ENCODE measurements around the gene LY6G6D. TPM values are rescaled to one million over a fixed set of nuclear protein-coding genes. Genes with fewer than 3 reads are reported as not detected.

LY6G6D gene
- total RNA-seq, 1 donor from 2014 or later, result not detected

DNA sequence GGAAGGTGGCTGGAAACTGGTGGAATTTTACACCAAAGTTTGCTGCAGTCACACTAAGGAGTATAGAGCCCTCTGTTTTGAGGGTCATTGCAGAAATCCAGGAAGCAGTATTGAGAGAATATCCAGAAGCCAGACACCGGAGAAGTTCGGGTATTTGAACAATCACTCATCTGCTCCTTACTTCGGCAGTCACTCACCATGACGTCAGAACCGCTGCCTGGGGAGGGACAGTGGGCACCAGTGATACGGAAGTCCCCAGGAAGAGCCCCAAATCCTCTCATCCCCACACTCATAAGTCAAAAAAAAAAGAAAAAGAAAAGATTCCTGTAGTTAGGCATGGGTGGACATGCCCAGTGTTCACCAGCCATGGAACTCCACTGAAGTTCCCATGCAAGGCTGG lies 38.2 kb upstream of the LY6G6D start:
- no peak for DNase-seq (ENCODE audit: low read depth)
- TF ChIP-seq, protein P1, sequence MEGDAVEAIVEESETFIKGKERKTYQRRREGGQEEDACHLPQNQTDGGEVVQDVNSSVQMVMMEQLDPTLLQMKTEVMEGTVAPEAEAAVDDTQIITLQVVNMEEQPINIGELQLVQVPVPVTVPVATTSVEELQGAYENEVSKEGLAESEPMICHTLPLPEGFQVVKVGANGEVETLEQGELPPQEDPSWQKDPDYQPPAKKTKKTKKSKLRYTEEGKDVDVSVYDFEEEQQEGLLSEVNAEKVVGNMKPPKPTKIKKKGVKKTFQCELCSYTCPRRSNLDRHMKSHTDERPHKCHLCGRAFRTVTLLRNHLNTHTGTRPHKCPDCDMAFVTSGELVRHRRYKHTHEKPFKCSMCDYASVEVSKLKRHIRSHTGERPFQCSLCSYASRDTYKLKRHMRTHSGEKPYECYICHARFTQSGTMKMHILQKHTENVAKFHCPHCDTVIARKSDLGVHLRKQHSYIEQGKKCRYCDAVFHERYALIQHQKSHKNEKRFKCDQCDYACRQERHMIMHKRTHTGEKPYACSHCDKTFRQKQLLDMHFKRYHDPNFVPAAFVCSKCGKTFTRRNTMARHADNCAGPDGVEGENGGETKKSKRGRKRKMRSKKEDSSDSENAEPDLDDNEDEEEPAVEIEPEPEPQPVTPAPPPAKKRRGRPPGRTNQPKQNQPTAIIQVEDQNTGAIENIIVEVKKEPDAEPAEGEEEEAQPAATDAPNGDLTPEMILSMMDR (IDR thresholded peaks at IDR 0.05; ENCODE audit: insufficient read depth, low read length, poor library complexity, severe bottlenecking), result no peak
- H3K4me3 ChIP-seq (ENCODE audit: low read depth, low read length), result no peak overlapping the region
- H3K36me3 ChIP-seq (ENCODE audit: control insufficient read depth, insufficient read depth, low read length), result peaks cover 1% of the 10 kb centered on the region
- no peaks in the 10 kb centered on the region for H3K27me3 ChIP-seq (ENCODE audit: control insufficient read depth, insufficient read depth, low read length)

DNA sequence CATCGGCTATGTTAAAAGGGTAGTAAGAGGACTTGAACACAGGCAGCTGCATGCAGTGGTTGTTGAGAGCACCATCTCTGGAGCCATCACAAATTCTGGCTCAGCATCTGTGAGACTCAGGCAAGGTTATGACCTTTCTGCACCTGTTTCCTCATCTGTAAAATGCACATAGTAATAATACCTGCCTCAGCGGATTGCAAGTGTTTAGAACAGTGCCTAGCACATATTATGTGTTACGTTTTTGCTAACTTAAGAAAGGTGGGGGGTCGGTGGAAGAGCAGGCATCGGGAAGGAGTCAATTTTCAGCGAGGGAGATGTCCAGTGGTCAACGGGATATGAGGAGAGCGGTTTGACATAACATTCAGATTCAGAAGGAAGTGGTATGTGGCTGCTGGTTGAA lies 37.2 kb upstream of the LY6G6D start:
- TF ChIP-seq, protein P1 (IDR thresholded peaks at IDR 0.05; ENCODE audit: insufficient read depth, low read length, poor library complexity, severe bottlenecking), result no peak
- Histone ChIP-seq H3K4me3 (ENCODE audit: low read depth, low read length) (no peak overlapping the region), H3K27me3 (ENCODE audit: control insufficient read depth, insufficient read depth, low read length) (no peaks in the 10 kb centered on the region), H3K36me3 (ENCODE audit: control insufficient read depth, insufficient read depth, low read length) (peaks cover 1% of the 10 kb centered on the region)
- DNase-seq (ENCODE audit: low read depth), result no peak

DNA sequence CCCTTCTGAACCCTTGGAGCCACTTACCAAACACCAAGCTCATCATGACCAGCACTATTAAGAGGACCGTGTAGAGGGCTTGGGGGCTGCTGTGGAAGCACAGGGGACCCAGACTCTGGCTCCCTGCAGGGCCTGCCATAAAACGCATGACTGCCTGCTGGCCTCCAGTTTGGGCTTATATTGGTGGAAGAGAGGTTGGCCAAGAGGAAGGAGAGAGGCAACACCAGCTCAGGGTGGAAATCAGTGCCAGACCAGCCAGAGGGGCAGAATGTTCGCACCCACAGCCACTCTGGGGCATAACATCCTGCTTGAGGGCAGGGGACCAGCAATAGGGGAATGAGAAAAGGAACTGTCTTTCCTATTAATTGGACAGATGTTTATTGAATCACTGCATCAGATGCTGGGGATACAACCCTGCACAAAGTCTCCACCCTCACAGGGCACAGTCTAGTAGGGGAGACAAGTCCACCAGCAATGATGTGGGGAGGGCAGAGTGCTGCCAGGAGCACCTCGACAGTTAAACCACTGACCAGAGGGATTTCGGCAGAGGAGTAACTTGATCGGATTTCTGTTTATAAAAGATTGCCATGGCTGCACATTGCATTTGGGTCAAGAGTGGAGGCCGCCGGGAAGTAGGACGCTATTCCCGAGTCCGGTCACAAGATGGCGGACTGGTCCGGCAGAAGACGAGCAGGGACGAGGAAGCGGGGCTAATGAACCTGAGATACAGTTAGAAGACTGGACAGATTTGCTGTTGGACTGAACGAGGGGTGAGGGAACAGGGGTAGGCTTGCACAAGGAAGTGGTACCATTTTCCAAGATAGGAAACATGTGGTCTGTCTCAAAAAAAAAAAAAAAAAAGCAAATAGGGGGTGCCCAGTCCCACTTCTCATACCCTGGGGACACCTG lies 34.7 kb upstream of the LY6G6D start, which contains the start of gene LY6G5C:
TSS of gene LY6G5C (minus strand) at position 842 of the 909 bp plus-strand sequence. CDS start at position 148, 694 bp downstream.
- DNase-seq (ENCODE audit: low read depth), result peak; percentile 59
- TF ChIP-seq, protein P1 (IDR thresholded peaks at IDR 0.05; ENCODE audit: insufficient read depth, low read length, poor library complexity, severe bottlenecking), result peak; percentile 88
- no peaks in the 10 kb centered on the region for H3K36me3 ChIP-seq (ENCODE audit: control insufficient read depth, insufficient read depth, low read length)
- H3K27me3 ChIP-seq (ENCODE audit: control insufficient read depth, insufficient read depth, low read length), result no peaks in the 10 kb centered on the region
- peak within 1 kb of the TSS; percentile 14 for H3K4me3 ChIP-seq (ENCODE audit: low read depth, low read length)

DNA sequence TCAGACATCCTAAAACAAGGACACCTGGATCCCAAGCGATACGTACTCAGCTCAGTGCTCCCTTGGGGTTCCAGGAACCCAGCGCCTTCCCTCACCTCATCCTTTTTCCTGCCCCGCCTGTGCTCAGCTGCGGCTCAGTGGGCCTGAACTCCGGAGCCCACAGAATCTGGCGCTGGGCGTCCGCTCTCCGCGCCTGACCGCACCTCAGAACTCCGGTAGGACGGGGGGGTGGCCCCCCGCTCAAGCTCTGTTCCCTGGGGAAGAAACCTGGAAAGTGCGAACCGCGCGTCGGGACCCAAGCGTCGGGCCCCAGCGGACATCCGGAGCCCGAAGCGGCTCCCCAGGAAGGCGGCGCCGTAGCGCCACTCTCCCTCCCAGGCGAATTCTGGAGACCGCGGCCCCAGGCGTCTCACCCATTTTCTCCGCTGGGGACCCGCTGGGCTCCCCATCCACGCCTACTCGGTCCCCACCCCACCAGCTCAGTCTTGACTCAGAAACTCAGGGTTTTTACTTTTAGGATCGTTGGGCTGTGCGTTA lies 33.9 kb upstream of the LY6G6D start:
- Histone ChIP-seq H3K27me3 (ENCODE audit: control insufficient read depth, insufficient read depth, low read length) (no peaks in the 10 kb centered on the region), H3K36me3 (ENCODE audit: control insufficient read depth, insufficient read depth, low read length) (no peaks in the 10 kb centered on the region), H3K4me3 (ENCODE audit: low read depth, low read length) (peak overlapping the region; percentile 14)
- DNase-seq (ENCODE audit: low read depth), result peak; percentile 26
- TF ChIP-seq, protein P1 (IDR thresholded peaks at IDR 0.05; ENCODE audit: insufficient read depth, low read length, poor library complexity, severe bottlenecking), result no peak

DNA sequence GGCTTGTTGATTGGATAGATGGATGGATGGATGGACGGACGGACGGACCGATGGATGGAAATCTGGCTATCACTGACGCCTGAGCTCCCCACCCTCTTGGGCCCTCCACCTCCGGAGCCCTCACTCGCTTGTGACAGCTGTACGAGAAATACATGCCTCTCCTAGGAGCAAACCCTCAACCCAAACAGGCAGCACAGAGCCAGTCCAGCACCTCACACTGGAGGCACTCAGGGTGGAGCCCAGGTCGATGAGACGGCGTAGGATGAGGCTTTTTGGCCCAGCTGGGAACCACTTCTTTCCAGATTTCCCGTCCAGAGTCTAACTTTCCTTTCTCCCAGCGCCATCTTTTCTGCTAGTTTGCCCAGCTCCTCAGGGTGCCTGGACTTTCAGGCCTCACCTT lies 31.6 kb upstream of the LY6G6D start:
- Histone ChIP-seq H3K27me3 (ENCODE audit: control insufficient read depth, insufficient read depth, low read length) (no peaks in the 10 kb centered on the region), H3K36me3 (ENCODE audit: control insufficient read depth, insufficient read depth, low read length) (no peaks in the 10 kb centered on the region), H3K4me3 (ENCODE audit: low read depth, low read length) (no peak overlapping the region)
- TF ChIP-seq, protein P1 (IDR thresholded peaks at IDR 0.05; ENCODE audit: insufficient read depth, low read length, poor library complexity, severe bottlenecking), result no peak
- DNase-seq (ENCODE audit: low read depth), result no peak

Measured in kidney epithelial cell (primary cell).